Endothelial cell (in vitro differentiated cells): Measurements from ENCODE around the gene DNMBP. TPM values are rescaled to one million over a fixed set of nuclear protein-coding genes. Genes with fewer than 3 reads are reported as not detected.

Source experiments
- DNase-seq: peaks from one replicate; pipeline ENCODE4 v3.0.0; 2021; ENCODE audit warnings: low spot score
- H3K27ac Mint-ChIP-seq: one replicate; pipeline ENCODE4 v1.8.0; 2021; ENCODE audit warnings: mixed read lengths, inconsistent platforms; ENCODE audit not compliant: unreplicated experiment
- H3K27me3 Mint-ChIP-seq: one replicate; pipeline ENCODE4 v1.8.0; 2021; ENCODE audit warnings: mild to moderate bottlenecking, moderate library complexity, mixed read lengths, inconsistent platforms; ENCODE audit not compliant: unreplicated experiment
- H3K36me3 Mint-ChIP-seq: one replicate; pipeline ENCODE4 v1.8.0; 2021; ENCODE audit warnings: mild to moderate bottlenecking, low read depth, mixed read lengths, inconsistent platforms; ENCODE audit not compliant: unreplicated experiment
- H3K4me1 Mint-ChIP-seq: one replicate; pipeline ENCODE4 v1.8.0; 2021; ENCODE audit warnings: mild to moderate bottlenecking, mixed read lengths, inconsistent platforms; ENCODE audit not compliant: unreplicated experiment
- H3K4me3 Mint-ChIP-seq: one replicate; pipeline ENCODE4 v1.8.0; 2021; ENCODE audit warnings: mild to moderate bottlenecking, mixed read lengths, inconsistent platforms; ENCODE audit not compliant: unreplicated experiment
- H3K9me3 Mint-ChIP-seq: one replicate; pipeline ENCODE4 v1.8.0; 2021; ENCODE audit warnings: mixed read lengths, inconsistent platforms; ENCODE audit not compliant: unreplicated experiment
- CTCF ChIP-seq: fragments of 200-600 bp; sonication (generic); IDR thresholded peaks from one replicate; pipeline ENCODE4 v1.5.0; 2021; ENCODE audit warnings: antibody characterized with exemption; ENCODE audit not compliant: unreplicated experiment
- total RNA-seq: library from RNA; stranded (reverse); fragmentation: NEBNext Ultra II Directional; extraction: Animal tissue kit (Norgen Biotek cat#: 25700); gene quantifications from one replicate; pipeline ENCODE4 v1.2.1, GENCODE V29; 2021; ENCODE audit not compliant: unreplicated experiment

Gene DNMBP
- total RNA-seq, 1 donor from 2014 or later, result 21.8 TPM

GRCh38 chr10:99883523-99883922 lies 126.2 kb downstream of the DNMBP start:
- H3K36me3 Mint-ChIP-seq, result peaks cover 54% of the 10 kb centered on the region
- peak overlapping the region; percentile 80 for H3K4me3 Mint-ChIP-seq
- no peak for TF ChIP-seq CTCF
- H3K27me3 Mint-ChIP-seq, result peaks cover 7% of the 10 kb centered on the region
- H3K4me1 Mint-ChIP-seq, result peaks cover 45% of the 10 kb centered on the region
- peak overlapping the region; percentile 93 for H3K27ac Mint-ChIP-seq
- no peak for DNase-seq
- H3K9me3 Mint-ChIP-seq, result no peaks in the 10 kb centered on the region

GRCh38 chr10:99881371-99881770 lies 128.4 kb downstream of the DNMBP start:
- TF ChIP-seq CTCF, result no peak
- DNase-seq, result no peak
- Mint-ChIP-seq H3K9me3 (no peaks in the 10 kb centered on the region), H3K27ac (peak overlapping the region; percentile 98), H3K36me3 (peaks cover 60% of the 10 kb centered on the region), H3K4me3 (peak overlapping the region; percentile 67), H3K4me1 (peaks cover 51% of the 10 kb centered on the region), H3K27me3 (peaks cover 9% of the 10 kb centered on the region)

GRCh38 chr10:99880080-99880835 lies 129.5 kb downstream of the DNMBP start:
- Mint-ChIP-seq H3K4me3 (peak overlapping the region; percentile 85), H3K27me3 (peaks cover 10% of the 10 kb centered on the region), H3K36me3 (peaks cover 65% of the 10 kb centered on the region), H3K9me3 (no peaks in the 10 kb centered on the region), H3K27ac (peak overlapping the region; percentile 98), H3K4me1 (peaks cover 57% of the 10 kb centered on the region)
- peak; percentile 19 for DNase-seq
- no peak for TF ChIP-seq CTCF

DNA sequence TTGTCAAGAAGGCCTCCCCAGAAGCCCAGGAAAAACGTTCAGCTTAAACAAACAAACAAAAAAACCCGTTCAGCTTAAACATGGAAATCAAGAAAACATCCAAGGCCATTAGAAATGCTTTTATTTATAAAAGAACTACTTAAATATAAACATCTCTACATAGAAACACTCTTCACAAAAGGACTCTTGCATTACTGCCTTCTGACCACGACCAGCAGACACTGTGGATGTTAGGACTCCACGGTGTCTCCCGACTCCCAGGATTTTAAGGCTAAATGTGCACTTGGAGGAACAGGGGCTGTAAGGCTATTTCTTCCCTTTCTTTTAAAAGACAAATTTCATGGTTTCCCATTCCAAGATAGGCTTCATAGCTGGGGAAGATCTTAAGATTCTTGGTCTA lies 134.3 kb downstream of the DNMBP start:
- TF ChIP-seq CTCF, result no peak
- peaks cover 54% of the 10 kb centered on the region for H3K36me3 Mint-ChIP-seq
- peaks cover 15% of the 10 kb centered on the region for H3K27me3 Mint-ChIP-seq
- H3K27ac Mint-ChIP-seq, result no peak overlapping the region
- no peaks in the 10 kb centered on the region for H3K9me3 Mint-ChIP-seq
- H3K4me1 Mint-ChIP-seq, result peaks cover 34% of the 10 kb centered on the region
- no peak for DNase-seq
- H3K4me3 Mint-ChIP-seq, result no peak overlapping the region

DNA sequence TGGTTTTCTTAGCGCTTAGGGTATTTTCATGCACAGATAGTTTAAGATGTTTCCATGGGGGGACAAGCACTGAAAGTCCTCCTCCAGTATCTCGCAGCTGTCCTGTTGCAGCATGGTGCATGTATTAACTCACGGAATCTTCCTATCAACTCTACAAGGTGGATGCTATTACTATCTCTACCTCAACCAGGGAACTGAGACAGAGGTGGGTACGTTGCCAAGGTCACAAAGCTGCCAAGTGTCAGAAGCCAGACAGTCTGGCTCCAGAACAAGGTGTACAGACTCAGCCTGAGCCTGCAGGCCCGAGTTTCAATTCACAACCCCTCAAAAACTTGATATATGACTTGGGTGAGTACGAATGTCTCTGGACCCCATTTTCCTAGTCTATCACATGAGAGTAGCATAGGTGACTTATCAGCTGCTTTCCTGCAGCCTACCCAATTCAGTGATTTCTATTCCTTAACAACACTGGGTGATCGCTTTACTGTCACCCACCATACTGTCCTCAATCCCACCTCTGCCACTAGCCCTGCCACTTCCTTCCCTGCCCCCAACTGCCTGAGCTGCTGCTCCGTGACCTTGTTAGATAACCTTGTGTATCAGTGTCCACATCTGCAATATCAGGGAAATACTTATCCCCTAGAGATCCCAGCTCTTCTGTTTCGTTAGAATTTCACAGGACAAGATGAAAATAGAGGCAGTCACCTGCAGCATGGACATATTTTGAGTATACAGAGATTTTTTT lies 135.2 kb downstream of the DNMBP start:
- H3K4me3 Mint-ChIP-seq, result peak overlapping the region; percentile 48
- peaks cover 29% of the 10 kb centered on the region for H3K4me1 Mint-ChIP-seq
- H3K27ac Mint-ChIP-seq, result no peak overlapping the region
- peaks cover 11% of the 10 kb centered on the region for H3K27me3 Mint-ChIP-seq
- no peaks in the 10 kb centered on the region for H3K9me3 Mint-ChIP-seq
- TF ChIP-seq CTCF, result no peak
- DNase-seq, result no peak
- H3K36me3 Mint-ChIP-seq, result peaks cover 44% of the 10 kb centered on the region
